Ascending aorta (tissue), 2 donors: ENCODE measurements around the gene MPPED1. TPM values are rescaled to one million over a fixed set of nuclear protein-coding genes. Genes with fewer than 3 reads are reported as not detected.

Experiments
- DNase-seq, 2 donors: peaks; one replicate each; pipeline ENCODE4 v3.0.0-alpha.2; 2019; ENCODE audit warnings: low spot score in 2 of 2
- H3K27ac ChIP-seq, 2 donors: fragments of 200-600 bp; sonication (generic); one replicate each; pipeline ENCODE4 v1.5.1; 2016 to 2017; ENCODE audit warnings: mild to moderate bottlenecking in 1 of 2
- H3K27me3 ChIP-seq: fragments of 200-600 bp; sonication (generic); one replicate; pipeline ENCODE4 v1.5.1; 2017
- H3K36me3 ChIP-seq, 2 donors: fragments of 200-600 bp; sonication (generic); one replicate each; pipeline ENCODE4 v1.5.1; 2016
- H3K4me1 ChIP-seq, 2 donors: fragments of 200-600 bp; sonication (generic); one replicate each; pipeline ENCODE4 v1.5.1; 2016 to 2017; ENCODE audit warnings: mild to moderate bottlenecking in 1 of 2
- H3K4me3 ChIP-seq, 2 donors: fragments of 200-600 bp; sonication (generic); one replicate each; pipeline ENCODE4 v1.5.1; 2016 to 2017; ENCODE audit warnings: mild to moderate bottlenecking in 1 of 2
- H3K9me3 ChIP-seq, 2 donors: fragments of 200-600 bp; sonication (generic); one replicate each; pipeline ENCODE4 v1.5.1; 2016
- intact Hi-C: fragments of 100-400 bp; cut with DNase I; formaldehyde crosslinking; loops from one replicate; pipeline ENCODE4 v1.15.1; 2023
- total RNA-seq: library from RNA; depleted of rRNA; stranded (reverse); fragments of >200 nt; gene quantifications from one replicate; pipeline ENCODE4 v1.1.0, GENCODE V29; 2016
- TF ChIP-seq, protein P1 (sequence below), 3 experiments: fragments of 200-600 bp in 2 of 3; fragments of 450-650 bp in 1 of 3; sonication (generic) in 2 of 3; IDR thresholded peaks; one replicate each; pipeline ENCODE4 v1.5.1; 2016 to 2019; ENCODE audit warnings: antibody characterized with exemption in 3 of 3, mild to moderate bottlenecking in 1 of 3, moderate library complexity in 1 of 3

Gene MPPED1
- total RNA-seq, 1 donor from 2014 or later: not detected

DNA sequence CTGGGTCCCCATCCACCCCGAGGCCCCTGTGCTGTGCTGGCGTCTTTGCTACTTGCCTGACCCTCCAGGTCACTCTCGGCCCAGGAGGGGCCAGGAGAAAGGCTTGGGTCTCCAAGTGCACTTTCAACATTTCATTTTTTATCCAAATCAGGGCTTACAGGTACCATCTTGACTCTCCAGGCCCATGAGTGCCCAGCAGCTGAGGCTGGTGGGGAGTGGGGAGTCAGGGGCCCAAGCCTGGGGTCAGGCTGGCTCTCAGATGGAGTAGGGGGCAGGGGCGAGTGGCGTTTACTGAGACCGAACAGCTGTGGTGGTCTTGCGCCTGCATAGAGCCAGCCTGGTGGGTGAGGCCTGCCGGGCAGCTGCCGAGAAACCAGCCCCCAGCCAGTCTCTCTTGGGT, 61.6 kb downstream of the MPPED1 start:
- H3K4me3 ChIP-seq: no peak overlapping the region
- no peak overlapping the region for H3K27ac ChIP-seq
- no peaks in the 10 kb centered on the region for H3K4me1 ChIP-seq
- intact Hi-C loops: no loop called here
- DNase-seq: no peak
- no peaks in the 10 kb centered on the region for H3K27me3 ChIP-seq
- no peaks in the 10 kb centered on the region for H3K9me3 ChIP-seq
- TF ChIP-seq, protein P1, sequence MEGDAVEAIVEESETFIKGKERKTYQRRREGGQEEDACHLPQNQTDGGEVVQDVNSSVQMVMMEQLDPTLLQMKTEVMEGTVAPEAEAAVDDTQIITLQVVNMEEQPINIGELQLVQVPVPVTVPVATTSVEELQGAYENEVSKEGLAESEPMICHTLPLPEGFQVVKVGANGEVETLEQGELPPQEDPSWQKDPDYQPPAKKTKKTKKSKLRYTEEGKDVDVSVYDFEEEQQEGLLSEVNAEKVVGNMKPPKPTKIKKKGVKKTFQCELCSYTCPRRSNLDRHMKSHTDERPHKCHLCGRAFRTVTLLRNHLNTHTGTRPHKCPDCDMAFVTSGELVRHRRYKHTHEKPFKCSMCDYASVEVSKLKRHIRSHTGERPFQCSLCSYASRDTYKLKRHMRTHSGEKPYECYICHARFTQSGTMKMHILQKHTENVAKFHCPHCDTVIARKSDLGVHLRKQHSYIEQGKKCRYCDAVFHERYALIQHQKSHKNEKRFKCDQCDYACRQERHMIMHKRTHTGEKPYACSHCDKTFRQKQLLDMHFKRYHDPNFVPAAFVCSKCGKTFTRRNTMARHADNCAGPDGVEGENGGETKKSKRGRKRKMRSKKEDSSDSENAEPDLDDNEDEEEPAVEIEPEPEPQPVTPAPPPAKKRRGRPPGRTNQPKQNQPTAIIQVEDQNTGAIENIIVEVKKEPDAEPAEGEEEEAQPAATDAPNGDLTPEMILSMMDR (IDR thresholded peaks at IDR 0.05): no peak
- H3K36me3 ChIP-seq: no peaks in the 10 kb centered on the region

DNA sequence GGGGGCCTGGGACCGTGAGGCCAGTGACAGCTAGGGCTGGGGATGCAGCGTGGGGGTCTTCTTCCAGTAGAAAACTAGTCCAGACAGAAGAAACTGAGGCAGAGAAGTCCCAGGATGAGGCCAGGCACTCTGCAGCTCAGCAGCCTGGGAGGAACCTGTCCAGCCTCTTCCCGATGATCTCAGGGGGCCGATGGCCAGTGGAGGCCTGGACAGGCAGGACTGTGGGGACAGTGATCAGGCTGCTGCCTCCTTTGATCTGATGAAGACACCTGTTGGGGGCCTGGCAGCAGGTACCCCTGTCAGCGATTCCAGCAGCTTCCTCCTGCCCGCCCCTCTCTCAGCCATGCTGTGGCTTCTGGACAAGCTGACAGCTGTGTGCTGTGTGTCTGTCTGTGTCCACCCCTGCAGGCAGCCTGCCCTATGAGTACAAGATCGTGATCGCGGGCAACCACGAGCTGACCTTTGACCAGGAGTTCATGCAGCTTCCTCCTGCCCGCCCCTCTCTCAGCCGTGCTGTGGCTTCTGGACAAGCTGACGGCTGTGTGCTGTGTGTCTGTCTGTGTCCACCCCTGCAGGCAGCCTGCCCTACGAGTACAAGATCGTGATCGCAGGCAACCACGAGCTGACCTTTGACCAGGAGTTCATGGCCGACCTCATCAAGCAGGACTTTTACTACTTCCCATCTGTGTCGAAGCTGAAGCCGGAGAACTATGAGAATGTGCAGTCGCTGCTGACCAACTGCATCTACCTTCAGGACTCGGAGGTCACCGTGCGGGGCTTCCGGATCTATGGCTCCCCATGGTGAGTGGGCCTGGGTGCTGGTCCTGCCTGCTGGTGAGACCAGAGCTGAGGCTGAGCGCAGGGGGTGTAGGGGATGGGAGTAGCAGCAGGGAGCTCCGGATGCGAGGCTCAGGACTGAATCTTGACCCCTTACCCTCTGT, 62.6 kb downstream of the MPPED1 start:
- no peak overlapping the region for H3K27ac ChIP-seq
- no peaks in the 10 kb centered on the region for H3K36me3 ChIP-seq
- H3K4me3 ChIP-seq: no peak overlapping the region
- TF ChIP-seq, protein P1 (IDR thresholded peaks at IDR 0.05): no peak
- no peaks in the 10 kb centered on the region for H3K9me3 ChIP-seq
- intact Hi-C loops: no loop called here
- no peaks in the 10 kb centered on the region for H3K27me3 ChIP-seq
- no peaks in the 10 kb centered on the region for H3K4me1 ChIP-seq
- DNase-seq: no peak

DNA sequence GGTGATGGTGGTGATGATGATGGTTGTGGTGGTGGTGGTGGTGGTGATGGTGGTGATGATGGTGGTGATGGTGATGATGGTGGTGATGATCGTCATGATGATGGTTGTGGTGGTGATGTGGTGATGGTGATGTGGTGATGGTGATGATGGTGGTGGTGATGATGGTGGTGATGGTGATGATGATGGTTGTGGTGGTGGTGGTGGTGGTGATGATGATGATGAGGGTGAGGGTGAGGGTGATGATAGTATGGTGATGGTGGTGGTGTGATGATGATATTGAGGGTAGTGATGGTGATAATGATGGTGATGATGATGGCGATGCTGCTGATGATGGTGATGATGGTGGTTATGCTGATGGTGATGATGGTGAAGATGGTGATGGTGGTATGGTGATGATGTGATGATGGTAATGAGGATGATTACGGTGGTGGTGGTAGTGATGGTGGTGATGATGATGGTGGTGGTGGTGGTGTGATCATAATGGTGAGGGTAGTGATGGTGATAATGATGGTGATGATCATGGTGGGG, 63.8 kb downstream of the MPPED1 start:
- H3K4me3 ChIP-seq: no peak overlapping the region
- no peak overlapping the region for H3K27ac ChIP-seq
- TF ChIP-seq, protein P1 (IDR thresholded peaks at IDR 0.05): no peak
- H3K27me3 ChIP-seq: no peaks in the 10 kb centered on the region
- no peaks in the 10 kb centered on the region for H3K36me3 ChIP-seq
- intact Hi-C loops: no loop called here
- no peaks in the 10 kb centered on the region for H3K9me3 ChIP-seq
- no peaks in the 10 kb centered on the region for H3K4me1 ChIP-seq
- DNase-seq: no peak

DNA sequence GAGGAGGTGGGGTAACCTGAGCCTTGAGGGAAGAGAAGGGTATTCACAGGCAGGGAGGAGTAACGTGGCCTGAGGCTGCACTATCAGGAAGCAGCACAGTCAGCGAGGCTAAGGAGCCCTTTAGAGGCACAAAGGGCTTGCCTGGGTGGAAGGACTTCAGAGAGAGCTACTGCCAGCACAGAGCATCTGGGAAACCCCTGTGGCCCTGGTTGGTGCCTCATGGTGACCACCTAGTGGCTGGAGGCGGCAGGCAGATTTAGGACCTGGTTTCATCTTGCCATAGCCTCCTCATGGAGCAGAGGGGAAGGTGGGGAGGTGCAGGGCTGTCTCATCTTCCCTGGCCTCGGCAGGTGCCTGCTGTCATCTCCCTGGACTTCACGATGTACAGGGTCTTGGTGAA, 64.5 kb downstream of the MPPED1 start:
- H3K27me3 ChIP-seq: no peaks in the 10 kb centered on the region
- no peaks in the 10 kb centered on the region for H3K36me3 ChIP-seq
- H3K27ac ChIP-seq: no peak overlapping the region
- intact Hi-C loops: no loop called here
- no peaks in the 10 kb centered on the region for H3K9me3 ChIP-seq
- no peak for DNase-seq
- TF ChIP-seq, protein P1 (IDR thresholded peaks at IDR 0.05): no peak
- H3K4me1 ChIP-seq: no peaks in the 10 kb centered on the region
- H3K4me3 ChIP-seq: no peak overlapping the region

DNA sequence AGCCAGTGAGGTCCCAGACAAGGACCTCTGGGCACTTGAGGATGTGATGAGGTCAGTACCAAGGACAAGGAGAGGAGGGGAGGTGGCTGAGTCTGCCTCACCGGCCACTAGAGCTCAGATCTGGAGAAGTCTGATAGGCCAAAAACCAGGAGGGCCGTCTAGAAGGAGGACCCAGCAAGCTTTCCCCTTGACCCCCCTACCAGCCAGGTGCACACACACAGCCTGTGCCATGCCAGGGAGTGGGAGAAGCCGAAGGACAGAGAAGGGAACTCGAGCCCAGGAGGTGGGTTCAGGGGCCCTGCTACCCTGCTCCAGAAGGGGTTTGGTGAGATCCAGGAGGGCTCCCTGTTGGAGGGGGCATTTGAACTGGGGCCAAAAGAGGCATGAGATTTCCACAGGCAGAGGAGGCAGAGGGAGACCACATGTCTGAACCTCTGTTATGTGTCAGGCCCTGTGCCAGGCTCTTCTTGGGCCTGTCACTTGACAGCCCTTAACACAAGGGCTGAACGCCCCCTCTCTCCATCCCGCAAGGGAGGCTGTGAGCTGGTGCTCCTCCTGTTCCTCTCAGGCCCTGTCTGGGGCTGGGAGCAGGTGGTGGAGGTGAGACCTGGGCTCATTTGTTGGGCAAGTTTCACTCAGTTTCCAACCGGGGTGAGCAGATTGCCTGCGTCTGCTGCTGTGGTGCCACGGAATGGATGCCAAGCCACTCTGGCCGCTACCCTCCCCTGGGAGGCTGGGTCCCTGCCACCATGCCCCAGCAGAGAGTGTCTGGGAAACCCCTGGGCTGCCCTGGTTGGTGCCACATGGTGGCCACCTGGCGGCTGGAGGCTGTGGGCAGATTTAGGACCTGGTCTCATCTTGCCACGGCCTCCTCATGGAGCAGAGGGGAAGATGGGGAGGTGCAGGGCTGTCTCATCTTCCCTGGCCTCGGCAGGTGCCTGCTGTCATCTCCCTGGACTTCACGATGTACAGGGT, 65.2 kb downstream of the MPPED1 start:
- no peak overlapping the region for H3K27ac ChIP-seq
- H3K27me3 ChIP-seq: no peaks in the 10 kb centered on the region
- no peaks in the 10 kb centered on the region for H3K9me3 ChIP-seq
- H3K36me3 ChIP-seq: no peaks in the 10 kb centered on the region
- TF ChIP-seq, protein P1 (IDR thresholded peaks at IDR 0.05): no peak
- intact Hi-C loops: no loop called here
- H3K4me1 ChIP-seq: no peaks in the 10 kb centered on the region
- H3K4me3 ChIP-seq: no peak overlapping the region
- no peak for DNase-seq
